ENCODE results near the gene OR10G4.

OR10G4 gene

DNA sequence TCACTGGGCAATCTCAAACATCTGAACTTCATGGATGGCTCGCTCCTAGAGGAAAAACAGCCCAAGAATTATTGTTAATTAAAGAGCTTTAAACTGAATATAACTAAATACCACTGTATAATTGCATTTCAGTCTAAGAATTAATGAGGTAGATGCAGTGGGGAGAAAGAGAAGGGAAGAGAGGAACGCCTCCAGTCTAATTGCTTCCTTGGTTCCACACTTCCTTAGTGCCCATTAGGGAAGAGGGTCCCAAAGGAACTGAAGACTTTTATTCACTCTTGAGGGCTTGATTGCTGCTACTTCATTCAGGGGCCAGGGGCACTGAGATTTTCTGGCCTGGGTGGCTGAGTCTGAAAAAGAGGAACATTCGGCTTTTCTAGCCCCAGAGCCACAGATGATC, 40.2 kb downstream of the OR10G4 start:
- TF ChIP-seq TAF1 (IDR thresholded peaks at IDR 0.05; ENCODE audit: low read depth) (no peak), ZBTB7A (IDR thresholded peaks at IDR 0.05; ENCODE audit: low read depth) (no peak), TEAD4 (IDR thresholded peaks at IDR 0.05) (no peak), CREB1 (IDR thresholded peaks at IDR 0.05; ENCODE audit: low read depth) (no peak), USF1 (IDR thresholded peaks at IDR 0.05) (no peak), TCF12 (IDR thresholded peaks at IDR 0.05; ENCODE audit: low read depth) (no peak), FOXM1 (IDR thresholded peaks at IDR 0.05; ENCODE audit: borderline replicate concordance, low read depth) (no peak), NFIC (IDR thresholded peaks at IDR 0.05) (no peak)
